HG02678 (cell line): ENCODE results near the gene MPP1.

Experiments used
- ATAC-seq: cut with Tn5 transposase; IDR thresholded peaks from one replicate; pipeline ENCODE4 v1.9.1; 2021; ENCODE audit warnings: mild to moderate bottlenecking, moderate library complexity; ENCODE audit not compliant: unreplicated experiment

The MPP1 gene

GRCh38 chrX:154775419-154776349 lies 29.6 kb downstream of the MPP1 start:
- ATAC-seq, result no peak

GRCh38 chrX:154774622-154775021 lies 30.7 kb downstream of the MPP1 start:
- no peak for ATAC-seq

- ATAC-seq, result peak; percentile 86
Measured at GRCh38 chrX:154762537-154763296, 42.6 kb downstream of the MPP1 start, which contains the start of gene DKC1. DKC1 (plus strand) TSS chrX:154762864; CDS start chrX:154762966, 102 bp downstream.

- no peak for ATAC-seq
Measured at GRCh38 chrX:154761977-154762536, 43.2 kb downstream of the MPP1 start.

- no peak for ATAC-seq
Measured at GRCh38 chrX:154758696-154759095, 46.6 kb downstream of the MPP1 start.

GRCh38 chrX:154751669-154752271 lies 53.5 kb downstream of the MPP1 start:
- no peak for ATAC-seq

- peak; percentile 8 for ATAC-seq
Measured at GRCh38 chrX:154751203-154751668, 54.0 kb downstream of the MPP1 start.

GRCh38 chrX:154750301-154751202 lies 54.7 kb downstream of the MPP1 start, which contains the start of gene GAB3:
GAB3 (minus strand) TSS chrX:154751077; CDS start chrX:154751025, 52 bp downstream.
- peak; percentile 71 for ATAC-seq

GRCh38 chrX:154749856-154750255 lies 55.4 kb downstream of the MPP1 start:
- ATAC-seq, result no peak

- peak; percentile 50 for ATAC-seq
Measured at GRCh38 chrX:154748712-154749339, 56.5 kb downstream of the MPP1 start.

GRCh38 chrX:154742613-154743012 lies 62.7 kb downstream of the MPP1 start:
- no peak for ATAC-seq

- no peak for ATAC-seq
Measured at GRCh38 chrX:154739952-154740465, 65.3 kb downstream of the MPP1 start.

GRCh38 chrX:154738011-154738738 lies 67.1 kb downstream of the MPP1 start:
- no peak for ATAC-seq

GRCh38 chrX:154737136-154737535 lies 68.1 kb downstream of the MPP1 start:
- no peak for ATAC-seq

GRCh38 chrX:154735695-154736393 lies 69.4 kb downstream of the MPP1 start:
- no peak for ATAC-seq

GRCh38 chrX:154734061-154734781 lies 71.1 kb downstream of the MPP1 start:
- ATAC-seq, result no peak

- no peak for ATAC-seq
Measured at GRCh38 chrX:154733066-154733425, 72.2 kb downstream of the MPP1 start.
